Measurements from ENCODE around the gene GBX1. TPM values are rescaled to one million over a fixed set of nuclear protein-coding genes. Genes with fewer than 3 reads are reported as not detected.

Gene GBX1
- total and polyA plus RNA-seq, 2 of the 4 experiments (the other 2 are of a cell fraction) = not detected

DNA sequence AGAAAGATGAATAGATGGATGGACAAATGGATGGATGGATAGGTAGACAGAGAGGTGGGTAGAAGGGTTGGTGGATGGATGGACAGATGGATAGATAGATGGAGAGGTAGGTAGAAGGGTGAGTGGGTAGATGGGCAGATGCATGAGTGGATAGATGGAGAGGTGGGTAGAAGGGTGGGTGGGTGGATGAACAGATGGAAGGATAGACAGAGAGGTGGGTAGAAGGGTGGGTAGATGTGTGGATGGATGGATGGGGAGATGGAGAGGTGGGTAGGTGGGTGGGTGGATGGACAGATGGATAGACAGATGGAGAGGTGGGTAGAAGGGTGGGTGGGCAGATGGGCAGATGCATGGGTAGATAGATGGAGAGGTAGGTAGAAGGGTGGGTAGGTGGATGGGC lies 30.4 kb upstream of the GBX1 start:
- Histone ChIP-seq H3K4me1 (ENCODE audit: control insufficient read depth, insufficient read depth, low read length) (no peaks in the 10 kb centered on the region), H4K8ac (ENCODE audit: low read depth in 2 of 2, low read length in 2 of 2) (no peak overlapping the region), H3K79me1 (ENCODE audit: low read depth in 1 of 2, low read length in 2 of 2) (no peaks in the 10 kb centered on the region), H3K4ac (ENCODE audit: low read depth, low read length) (no peak overlapping the region), H3K9me1 (ENCODE audit: insufficient read depth, low read length) (no peaks in the 10 kb centered on the region), H3K4me3 (ENCODE audit: insufficient read depth, low read depth, low read length) (no peak overlapping the region), H2AK5ac (ENCODE audit: low read depth, low read length) (no peak overlapping the region), H3K14ac (replicated peaks; ENCODE audit: low read depth, low read length) (no peak overlapping the region), H2BK20ac (ENCODE audit: low read depth, low read length) (no peak overlapping the region), H2BK15ac (ENCODE audit: low read depth, low read length) (no peak overlapping the region), H3K23ac (ENCODE audit: low read depth, low read length) (no peak overlapping the region), H3K36me3 (ENCODE audit: control insufficient read depth, insufficient read depth, low read length) (no peaks in the 10 kb centered on the region), H3K27me3 (ENCODE audit: control insufficient read depth, insufficient read depth, low read length) (peaks cover 91% of the 10 kb centered on the region), H2BK120ac (ENCODE audit: low read depth, low read length) (no peak overlapping the region), H3K18ac (ENCODE audit: low read depth, low read length) (no peak overlapping the region), H3K56ac (ENCODE audit: extremely low read depth, insufficient read depth, low read length) (no peak overlapping the region), H4K91ac (ENCODE audit: insufficient read depth, low read depth, low read length) (no peak overlapping the region), H3K4me2 (ENCODE audit: low read depth, low read length) (no peak overlapping the region), H4K20me1 (ENCODE audit: insufficient read depth, low read length) (no peaks in the 10 kb centered on the region), H2AFZ (replicated peaks; ENCODE audit: low read length, poor library complexity) (no peak overlapping the region), H3K9me3 (ENCODE audit: control insufficient read depth, insufficient read depth, low read length) (no peaks in the 10 kb centered on the region), H4K5ac (ENCODE audit: low read depth, low read length) (no peak overlapping the region), H2AK9ac (replicated peaks; ENCODE audit: low read depth, low read length, poor library complexity) (no peak overlapping the region), H3K27ac (ENCODE audit: insufficient read depth, low read length) (no peak overlapping the region), H2BK5ac (ENCODE audit: low read depth, low read length, poor library complexity, severe bottlenecking) (no peak overlapping the region), H3K9ac (ENCODE audit: low read depth, low read length) (no peak overlapping the region)
- no peak for TF ChIP-seq CEBPB (IDR thresholded peaks at IDR 0.05; ENCODE audit: low read depth, low read length)
- no peak for TF ChIP-seq USF2 (IDR thresholded peaks at IDR 0.05; ENCODE audit: low read depth, low read length)
- TF ChIP-seq NFE2L2 (IDR thresholded peaks at IDR 0.05; ENCODE audit: low read depth, low read length) = no peak
- TF ChIP-seq BHLHE40 (IDR thresholded peaks at IDR 0.05; ENCODE audit: low read depth, low read length) = no peak
- TF ChIP-seq SMC3 (IDR thresholded peaks at IDR 0.05; ENCODE audit: low read depth, low read length) = no peak
- TF ChIP-seq RFX5 (IDR thresholded peaks at IDR 0.05; ENCODE audit: low read depth, low read length) = no peak
- no peak for TF ChIP-seq MAZ (IDR thresholded peaks at IDR 0.05; ENCODE audit: borderline replicate concordance, low read depth, low read length)
- TF ChIP-seq MXI1 (IDR thresholded peaks at IDR 0.05; ENCODE audit: borderline replicate concordance, low read depth, low read length) = no peak
- ATAC-seq (ENCODE audit: low read depth) = no peak
- dilution Hi-C loops (cut with HindIII; ENCODE audit: low sequenced_read_pairs, unreplicated experiment) = no loop called here
- intact Hi-C loops (cut with micrococcal nuclease) = no loop called here
- no TSS peak for BruUV-seq (replicated peaks)
- POLR2A ChIA-PET (ENCODE audit: unreplicated experiment) = no interaction called here
- in situ Hi-C loops (cut with MboI; ENCODE audit: low sequenced_read_pairs) = no loop called here
- CTCF ChIA-PET = no interaction called here
- no peak for DNase-seq
